ENCODE data around the gene MEX3D. TPM values are rescaled to one million over a fixed set of nuclear protein-coding genes. Genes with fewer than 3 reads are reported as not detected.

The MEX3D gene
- total RNA-seq, 4 donors from 2014 or later: 2.4 to 7.9 (median 5.3) TPM

GRCh38 chr19:1554968-1555367 lies 13.2 kb downstream of the MEX3D start:
- TF ChIP-seq, protein P1, sequence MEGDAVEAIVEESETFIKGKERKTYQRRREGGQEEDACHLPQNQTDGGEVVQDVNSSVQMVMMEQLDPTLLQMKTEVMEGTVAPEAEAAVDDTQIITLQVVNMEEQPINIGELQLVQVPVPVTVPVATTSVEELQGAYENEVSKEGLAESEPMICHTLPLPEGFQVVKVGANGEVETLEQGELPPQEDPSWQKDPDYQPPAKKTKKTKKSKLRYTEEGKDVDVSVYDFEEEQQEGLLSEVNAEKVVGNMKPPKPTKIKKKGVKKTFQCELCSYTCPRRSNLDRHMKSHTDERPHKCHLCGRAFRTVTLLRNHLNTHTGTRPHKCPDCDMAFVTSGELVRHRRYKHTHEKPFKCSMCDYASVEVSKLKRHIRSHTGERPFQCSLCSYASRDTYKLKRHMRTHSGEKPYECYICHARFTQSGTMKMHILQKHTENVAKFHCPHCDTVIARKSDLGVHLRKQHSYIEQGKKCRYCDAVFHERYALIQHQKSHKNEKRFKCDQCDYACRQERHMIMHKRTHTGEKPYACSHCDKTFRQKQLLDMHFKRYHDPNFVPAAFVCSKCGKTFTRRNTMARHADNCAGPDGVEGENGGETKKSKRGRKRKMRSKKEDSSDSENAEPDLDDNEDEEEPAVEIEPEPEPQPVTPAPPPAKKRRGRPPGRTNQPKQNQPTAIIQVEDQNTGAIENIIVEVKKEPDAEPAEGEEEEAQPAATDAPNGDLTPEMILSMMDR (IDR thresholded peaks at IDR 0.05 in 4 of 5, conservative IDR thresholded peaks at IDR 0.05 in 1 of 5): no peak
- TF ChIP-seq POLR2A (IDR thresholded peaks at IDR 0.05): no peak
- Histone ChIP-seq H3K27me3 (no peaks in the 10 kb centered on the region), H3K4me1 (no peaks in the 10 kb centered on the region), H3K9me3 (no peaks in the 10 kb centered on the region), H3K4me3 (no peak overlapping the region), H3K36me3 (no peaks in the 10 kb centered on the region), H3K27ac (no peak overlapping the region)
- no peak for ATAC-seq
- in situ Hi-C loops (cut with MboI; ENCODE audit: low sequenced_read_pairs in 4 of 4) (no loop called here), intact Hi-C loops (cut with DNase I; ENCODE audit: low total_unique reads) (no loop called here)
- DNase-seq: no peak

DNA sequence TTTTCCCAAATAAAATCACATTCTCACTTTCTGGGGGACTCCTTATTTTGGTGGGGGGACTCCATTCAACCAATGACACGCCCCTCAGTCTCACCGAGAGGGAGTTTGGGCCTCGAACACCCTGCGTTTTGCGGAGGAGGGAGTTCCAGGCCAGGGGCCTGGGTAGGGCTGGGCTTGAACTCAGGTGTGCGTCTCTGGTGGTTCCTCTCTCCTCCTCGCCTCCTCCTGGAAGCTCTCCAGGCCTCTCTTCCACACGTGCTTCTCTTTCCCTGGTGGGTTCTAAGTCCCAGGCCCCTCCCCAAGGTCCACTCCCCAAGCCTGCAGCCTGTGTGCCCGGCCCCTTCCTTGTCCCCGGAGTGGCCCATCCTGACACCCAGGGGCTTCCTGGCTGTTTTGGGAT lies 14.7 kb downstream of the MEX3D start:
- no peak overlapping the region for H3K27ac ChIP-seq
- no peaks in the 10 kb centered on the region for H3K9me3 ChIP-seq
- H3K27me3 ChIP-seq: no peaks in the 10 kb centered on the region
- no peak for ATAC-seq
- in situ Hi-C loops (cut with MboI; ENCODE audit: low sequenced_read_pairs in 4 of 4) (no loop called here), intact Hi-C loops (cut with DNase I; ENCODE audit: low total_unique reads) (no loop called here)
- H3K36me3 ChIP-seq: no peaks in the 10 kb centered on the region
- TF ChIP-seq POLR2A (IDR thresholded peaks at IDR 0.05): no peak
- TF ChIP-seq, protein P1 (IDR thresholded peaks at IDR 0.05 in 4 of 5, conservative IDR thresholded peaks at IDR 0.05 in 1 of 5): no peak
- H3K4me3 ChIP-seq: no peak overlapping the region
- no peak for DNase-seq
- no peaks in the 10 kb centered on the region for H3K4me1 ChIP-seq

- intact Hi-C loops (cut with DNase I; ENCODE audit: low total_unique reads): no loop called here
- DNase-seq: no peak
- no peaks in the 10 kb centered on the region for H3K27me3 ChIP-seq
- no peaks in the 10 kb centered on the region for H3K36me3 ChIP-seq
- no peak for TF ChIP-seq POLR2A (IDR thresholded peaks at IDR 0.05)
- TF ChIP-seq, protein P1 (IDR thresholded peaks at IDR 0.05 in 4 of 5, conservative IDR thresholded peaks at IDR 0.05 in 1 of 5): no peak
- H3K27ac ChIP-seq: no peak overlapping the region
- H3K4me1 ChIP-seq: no peaks in the 10 kb centered on the region
- no peak overlapping the region for H3K4me3 ChIP-seq
- no peaks in the 10 kb centered on the region for H3K9me3 ChIP-seq
- in situ Hi-C loops (cut with MboI; ENCODE audit: low sequenced_read_pairs in 4 of 4): no loop called here
- no peak for ATAC-seq
Measured at GRCh38 chr19:1551068-1552040, 16.8 kb downstream of the MEX3D start.

- Histone ChIP-seq H3K27ac (no peak overlapping the region), H3K27me3 (peaks cover 0 to 8% (median 8%) of the 10 kb centered on the region in 3 donors), H3K36me3 (no peaks in the 10 kb centered on the region), H3K4me1 (no peaks in the 10 kb centered on the region), H3K4me3 (no peak overlapping the region), H3K9me3 (no peaks in the 10 kb centered on the region)
- no peak for TF ChIP-seq POLR2A (IDR thresholded peaks at IDR 0.05)
- TF ChIP-seq, protein P1 (IDR thresholded peaks at IDR 0.05 in 4 of 5, conservative IDR thresholded peaks at IDR 0.05 in 1 of 5): no peak
- intact Hi-C loops (cut with DNase I; ENCODE audit: low total_unique reads): no loop called here
- ATAC-seq (no peak), DNase-seq (no peak)
- in situ Hi-C loops (cut with MboI; ENCODE audit: low sequenced_read_pairs in 4 of 4): loop anchor here (5.0 to 25.0 kb wide), 5 partner anchors 123 to 215 kb away; partner anchors contain the start of gene ONECUT3 (in 1 of the 4)
Measured at GRCh38 chr19:1549332-1549945, 18.7 kb downstream of the MEX3D start.
